HuH-7 (cell line): Measurements from ENCODE around the gene MOB2.
"Not testable (repeated sequence)": the region's sequence is repeated elsewhere in the genome, so short reads cannot be mapped to it uniquely, and the experiment has no call there.

Source experiments
- DNase-seq: peaks from one replicate; pipeline ENCODE4 v3.0.0; 2011; ENCODE audit warnings: low spot score

MOB2 gene

DNA sequence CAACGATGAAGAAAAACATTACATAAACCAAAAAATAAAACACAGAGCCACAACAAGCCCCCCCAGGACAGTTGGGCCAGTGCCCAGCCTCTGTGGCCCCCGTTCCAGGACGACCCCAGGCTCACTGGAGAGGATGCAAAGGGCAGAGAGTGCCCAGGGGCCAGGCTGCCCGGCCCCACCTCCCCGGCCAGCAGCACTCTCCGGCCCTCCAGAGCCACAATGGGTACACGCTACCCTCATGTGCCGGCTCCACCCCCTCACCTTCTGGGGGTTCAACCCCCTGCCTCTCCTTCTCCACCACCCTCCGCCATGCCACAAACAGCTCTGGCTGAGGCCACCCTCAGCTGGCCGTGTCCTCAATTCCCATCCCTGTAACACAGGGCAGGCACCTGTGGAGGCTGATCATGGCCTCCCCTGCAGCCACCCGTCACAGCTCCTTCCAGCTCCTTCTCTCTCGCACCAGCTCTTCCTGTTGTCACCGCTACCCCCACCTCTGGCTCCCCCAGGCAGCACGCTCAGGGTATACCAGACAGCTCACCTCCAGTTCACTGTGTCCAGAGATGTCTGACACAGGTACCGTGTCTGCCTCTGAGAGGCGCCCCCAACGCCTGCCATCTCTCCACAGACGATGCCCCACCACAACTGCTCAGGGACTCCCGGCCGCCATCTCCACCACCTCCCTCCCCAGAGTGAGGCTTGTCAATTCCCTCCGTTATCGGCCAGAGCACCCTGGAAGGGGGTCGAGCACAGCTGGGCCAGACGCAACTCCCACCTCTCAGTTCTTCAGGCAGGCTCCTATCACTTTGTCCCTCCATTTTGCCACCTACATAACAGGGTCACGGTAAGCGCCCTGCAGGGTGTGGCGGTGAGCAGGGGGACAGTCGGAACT, 30.8 kb upstream of the MOB2 start:
- DNase-seq, result no peak

DNA sequence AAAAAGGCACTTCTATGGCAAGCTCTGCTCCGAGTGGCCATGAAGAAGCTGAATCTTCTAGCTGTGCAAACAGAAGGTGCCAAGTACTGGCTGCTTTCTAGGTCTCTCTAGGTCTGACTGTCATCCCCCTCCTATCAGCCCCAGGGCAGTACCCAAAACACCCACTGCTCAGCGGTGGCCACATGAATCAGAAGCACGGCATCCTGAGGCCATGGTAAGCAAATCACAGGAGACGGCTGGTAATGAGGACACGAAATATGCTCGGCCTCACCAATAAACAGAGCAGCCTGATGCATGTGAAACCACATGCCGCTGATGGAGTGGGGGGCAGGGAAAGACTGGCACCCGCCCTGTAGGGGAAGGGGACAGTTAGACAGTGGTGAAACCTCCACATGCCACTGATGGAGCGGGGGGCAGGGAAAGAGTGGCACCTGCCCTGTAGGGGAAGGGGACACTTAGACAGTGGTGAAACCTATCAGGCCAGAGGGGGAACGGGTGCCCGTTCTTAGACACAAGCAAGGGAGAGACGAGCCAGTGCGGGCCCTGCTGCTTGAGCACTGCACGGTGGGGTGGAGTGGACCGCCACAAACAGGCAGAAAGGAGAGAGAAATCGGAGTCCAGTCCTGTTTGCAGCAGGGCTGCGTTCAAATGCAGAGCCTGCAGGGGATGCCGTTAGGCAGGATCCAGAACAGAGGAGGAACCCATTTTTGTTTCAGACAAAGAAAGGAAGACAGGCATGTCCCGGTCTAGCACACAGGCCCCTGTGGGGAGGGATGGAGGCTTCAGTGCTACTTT, 29.9 kb upstream of the MOB2 start:
- DNase-seq, result no peak

DNA sequence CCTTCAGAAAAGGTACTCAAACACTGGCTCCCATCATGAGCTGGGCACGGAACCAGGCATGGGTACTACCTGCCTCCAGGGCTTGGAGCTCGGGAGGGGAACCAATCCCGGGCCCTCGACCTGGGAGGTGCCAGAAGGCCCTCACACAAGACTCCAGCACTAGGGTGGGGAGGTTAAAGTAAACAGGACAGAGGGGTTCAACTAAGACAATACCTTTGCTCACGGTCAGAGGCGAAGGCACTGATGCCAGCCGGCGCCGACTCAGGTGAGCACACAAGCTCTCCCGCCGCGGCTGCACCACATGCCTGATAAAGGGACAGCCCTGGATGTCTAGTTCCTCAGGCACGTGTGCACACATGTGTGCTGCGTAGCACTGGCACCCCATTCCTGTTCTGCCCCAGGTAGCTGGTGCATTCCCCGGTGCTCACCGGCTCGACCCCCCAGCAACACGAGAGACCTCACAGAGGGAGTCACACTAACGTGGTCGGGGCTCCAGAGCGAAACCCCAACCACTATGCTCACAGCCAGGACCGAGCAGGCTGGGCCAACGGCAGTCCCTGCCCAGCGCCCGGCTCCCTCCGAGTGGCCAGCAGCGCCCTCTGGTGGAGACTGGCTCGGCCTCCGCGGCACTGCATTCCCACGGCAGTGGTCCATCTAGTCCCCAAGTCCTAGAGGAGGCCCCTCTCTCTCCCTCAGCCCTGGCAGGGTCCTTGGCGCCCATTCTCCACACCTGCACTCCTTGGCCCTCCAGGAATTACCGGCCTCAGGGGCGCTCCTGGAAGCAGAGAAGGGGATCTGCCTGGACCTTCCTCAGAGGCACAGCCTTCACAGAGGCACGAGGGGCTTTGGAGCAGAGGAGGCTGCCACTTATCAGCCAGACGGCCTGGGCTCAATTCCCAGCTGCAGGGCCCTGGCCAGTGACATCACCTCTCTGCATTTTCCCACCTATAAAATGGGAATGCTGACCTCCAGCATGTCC, 28.8 kb upstream of the MOB2 start:
- DNase-seq, result peak; percentile 99

DNA sequence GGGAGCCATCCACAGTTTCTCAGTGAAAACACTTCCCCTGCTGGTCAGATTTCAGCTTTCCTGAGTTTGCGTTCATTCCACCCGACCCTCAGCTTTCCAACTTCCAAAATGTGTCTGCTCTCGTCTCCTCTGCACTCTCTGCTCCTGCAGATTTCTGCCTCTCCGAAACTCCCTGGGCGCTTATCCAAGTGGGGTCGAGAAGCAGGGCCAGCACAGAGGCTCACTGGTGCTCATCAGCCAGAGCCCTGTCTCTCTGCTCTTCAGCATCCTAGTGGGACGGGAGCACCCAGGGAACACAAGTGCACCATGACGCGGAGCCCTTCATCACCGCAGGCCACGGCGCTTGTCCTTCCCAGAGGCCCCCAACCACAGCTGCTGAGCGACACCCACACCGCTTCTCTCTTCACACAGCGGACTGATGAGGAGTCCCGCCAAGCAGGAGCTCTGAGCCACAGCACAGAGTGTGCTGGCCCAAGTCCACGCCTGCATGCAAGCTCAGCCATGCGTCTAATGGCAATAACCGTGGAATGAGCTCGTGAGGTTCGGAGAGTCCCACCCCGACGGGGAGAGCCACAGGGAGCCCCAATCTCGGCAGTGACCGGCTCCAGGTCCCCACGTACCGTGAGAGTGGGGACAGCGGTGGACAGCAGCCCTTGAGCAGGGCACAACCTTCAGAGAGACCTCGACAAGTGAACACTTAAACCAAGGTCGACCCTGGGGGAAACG, 27.9 kb upstream of the MOB2 start:
- no peak for DNase-seq

DNA sequence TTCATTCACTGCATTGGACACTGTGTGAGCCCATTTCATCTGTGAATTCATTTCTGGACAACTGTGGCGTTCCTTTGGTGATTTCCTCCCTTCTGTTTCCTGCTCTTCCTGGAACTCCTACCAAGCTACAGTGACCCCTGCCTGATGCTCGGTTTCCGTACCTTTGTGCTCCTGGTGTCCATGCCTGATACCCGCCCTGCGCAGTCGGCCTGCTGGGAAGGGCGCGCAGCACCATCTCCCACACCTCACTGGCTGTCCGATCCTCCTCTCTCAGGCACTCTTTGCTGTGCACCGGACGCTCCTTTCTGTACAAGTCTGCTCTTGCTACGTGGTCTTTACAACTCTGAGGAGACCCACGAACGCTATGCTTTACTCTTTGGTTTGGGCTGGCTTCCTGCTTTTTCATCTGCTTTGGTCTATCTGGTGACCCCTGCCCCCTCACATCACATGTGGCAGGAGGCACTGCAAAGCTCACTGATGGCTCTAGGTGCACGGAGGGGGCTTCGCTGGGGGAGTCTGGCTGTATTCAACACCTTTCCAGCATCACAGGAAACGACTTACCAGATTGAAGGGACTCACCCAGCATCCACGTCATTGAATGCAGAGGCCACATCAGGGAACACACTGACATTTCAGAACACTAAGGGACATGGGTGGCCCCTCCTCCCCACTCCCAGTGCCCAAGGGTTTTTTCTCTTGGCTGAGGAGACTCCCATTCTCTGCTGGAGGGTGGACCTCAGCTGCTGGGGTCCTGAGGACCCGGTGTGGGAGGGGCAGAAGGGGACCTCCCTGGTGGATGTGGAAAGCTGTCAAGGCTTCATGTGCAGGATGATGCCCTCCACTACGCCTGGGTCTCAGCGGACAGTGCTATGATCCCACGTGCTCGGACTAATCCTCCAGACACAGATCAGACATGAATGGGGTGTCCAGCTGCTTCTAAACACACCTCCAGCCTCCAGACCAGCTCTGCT, 27.0 kb upstream of the MOB2 start:
- DNase-seq, result no peak

DNA sequence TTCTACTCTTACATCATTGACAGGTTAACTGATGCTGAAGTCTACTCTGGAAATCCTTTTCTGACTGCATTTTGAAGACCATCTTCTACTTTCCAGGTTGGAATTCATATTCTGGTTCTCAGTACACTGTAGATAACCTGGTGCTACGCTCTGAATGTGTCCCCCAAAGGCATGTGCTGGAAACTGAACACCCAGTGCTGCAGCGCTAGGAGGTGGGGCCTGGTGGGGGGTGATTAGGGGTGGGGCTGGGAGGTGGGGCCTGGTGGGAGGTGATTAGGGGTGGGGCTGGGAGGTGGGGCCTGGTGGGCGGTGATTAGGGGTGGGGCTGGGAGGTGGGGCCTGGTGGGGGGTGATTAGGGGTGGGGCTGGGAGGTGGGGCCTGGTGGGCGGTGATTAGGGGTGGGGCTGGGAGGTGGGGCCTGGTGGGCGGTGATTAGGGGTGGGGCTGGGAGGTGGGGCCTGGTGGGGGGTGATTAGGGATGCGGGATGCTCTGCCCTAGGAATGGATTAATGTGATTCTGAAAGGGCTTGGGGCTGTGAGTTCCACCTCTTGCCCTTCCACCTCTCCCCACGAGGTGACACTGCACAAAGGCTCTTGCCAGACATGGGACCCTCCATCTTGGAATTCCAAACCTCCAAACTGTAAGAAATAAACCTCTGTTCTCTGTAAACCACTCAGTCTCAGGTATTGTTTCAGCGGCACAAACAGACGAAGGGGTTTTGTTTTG, 26.1 kb upstream of the MOB2 start:
- DNase-seq, result peak; percentile 58

DNA sequence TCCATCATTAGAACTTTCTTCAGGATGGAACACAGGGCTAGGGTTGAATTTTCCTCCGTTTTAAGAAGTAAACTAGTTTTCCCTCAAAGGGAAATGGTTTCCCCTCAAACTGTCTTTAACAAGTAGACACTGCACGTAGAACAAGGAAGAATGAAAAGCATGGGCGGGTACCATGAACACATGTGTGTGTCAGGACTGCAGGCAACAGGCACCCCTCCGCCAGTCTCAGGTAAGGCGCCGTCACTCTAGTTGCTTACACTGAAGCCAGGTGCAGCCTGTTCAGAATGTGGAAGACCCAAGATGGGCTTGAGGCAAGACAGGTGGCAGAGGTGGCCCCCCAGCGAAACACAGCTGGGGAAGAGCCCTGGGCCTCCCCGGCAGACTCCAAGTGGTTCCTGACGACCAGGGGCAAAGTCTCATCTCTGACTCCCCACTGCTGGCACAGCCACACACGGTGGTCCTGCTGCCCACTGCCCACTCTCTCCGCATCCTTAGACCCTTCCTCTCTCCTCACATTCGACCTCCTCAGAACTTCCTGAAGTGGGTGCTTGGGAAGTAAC, 25.4 kb upstream of the MOB2 start:
- DNase-seq, result no peak

DNA sequence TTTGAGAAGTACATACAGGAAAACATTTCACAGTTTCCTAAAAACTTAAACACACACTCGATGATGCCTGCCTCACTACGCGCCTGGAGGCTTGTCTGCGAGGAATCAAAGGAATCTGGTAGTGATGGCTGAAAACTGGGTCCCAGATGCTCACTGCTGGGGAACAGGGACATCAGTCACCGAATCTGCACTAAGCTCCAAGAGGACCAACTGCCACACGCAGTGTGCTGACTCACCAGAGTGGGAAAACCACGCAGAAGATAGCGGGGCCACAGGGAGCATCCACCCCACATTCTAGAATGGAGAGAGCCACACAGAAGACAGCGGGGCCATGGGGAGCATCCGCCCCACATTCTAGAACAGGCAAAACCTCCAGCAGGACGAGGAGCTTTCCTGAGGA, 24.3 kb upstream of the MOB2 start:
- no peak for DNase-seq

DNA sequence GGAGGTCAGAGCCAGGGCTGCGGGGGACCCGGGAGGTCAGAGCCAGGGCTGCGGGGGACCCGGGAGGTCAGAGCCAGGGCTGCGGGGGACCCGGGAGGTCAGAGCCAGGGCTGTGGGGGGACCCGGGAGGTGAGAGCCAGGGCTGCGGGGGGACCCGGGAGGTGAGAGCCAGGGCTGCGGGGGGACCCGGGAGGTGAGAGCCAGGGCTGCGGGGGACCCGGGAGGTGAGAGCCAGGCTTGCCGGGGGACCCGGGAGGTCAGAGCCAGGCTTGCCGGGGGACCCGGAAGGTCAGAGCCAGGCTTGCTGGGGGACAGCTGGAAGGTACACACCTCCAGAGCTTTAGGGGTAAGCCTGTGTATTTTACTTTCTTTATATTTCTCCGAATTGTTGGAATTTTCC, 23.8 kb upstream of the MOB2 start:
- not testable (repeated sequence) for DNase-seq

DNA sequence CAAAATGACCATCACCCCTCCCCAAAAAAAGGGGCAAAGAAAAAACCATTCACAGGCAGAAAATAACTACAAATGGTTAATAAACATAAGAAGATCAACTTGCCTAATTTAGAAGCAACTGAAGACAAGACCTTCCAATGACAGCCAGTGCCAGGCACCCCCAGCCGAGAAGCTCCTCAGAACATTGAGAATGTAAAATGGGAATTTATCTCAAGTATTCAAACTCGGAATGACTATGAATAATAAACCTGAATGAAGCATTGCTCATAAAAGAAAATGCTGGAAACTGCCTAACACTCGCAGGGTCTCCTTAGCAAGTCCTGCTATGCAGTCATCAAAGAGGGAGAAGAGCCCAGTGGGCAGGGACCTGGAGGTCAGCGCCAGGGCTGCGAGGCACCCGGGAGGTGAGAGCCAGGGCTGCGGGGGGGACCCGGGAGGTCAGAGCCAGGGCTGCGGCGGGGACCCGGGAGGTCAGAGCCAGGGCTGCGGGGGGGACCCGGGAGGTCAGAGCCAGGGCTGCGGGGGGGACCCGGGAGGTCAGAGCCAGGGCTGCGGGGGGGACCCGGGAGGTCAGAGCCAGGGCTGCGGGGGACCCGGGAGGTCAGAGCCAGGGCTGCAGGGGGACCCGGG, 23.2 kb upstream of the MOB2 start:
- DNase-seq, result no peak

DNA sequence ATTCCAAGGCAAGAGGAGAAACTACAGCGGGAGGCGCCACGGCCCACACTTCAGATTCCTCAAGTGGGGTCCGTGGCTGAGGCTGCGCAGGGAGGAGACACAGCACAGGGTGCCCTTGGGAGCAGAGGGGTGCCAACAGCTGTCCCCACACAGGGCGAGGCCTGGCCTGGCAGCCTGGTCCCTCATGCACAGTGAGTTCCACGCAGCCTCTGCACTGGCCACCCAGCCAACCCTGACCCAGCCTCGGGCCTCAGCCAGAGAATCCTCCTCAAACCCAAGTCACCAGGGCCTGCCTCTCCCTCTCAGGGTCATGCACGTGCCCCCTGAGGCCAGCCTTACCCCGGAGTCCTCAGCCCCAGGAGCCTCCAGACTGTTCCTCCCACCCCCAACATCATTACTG, 22.4 kb upstream of the MOB2 start:
- no peak for DNase-seq

DNA sequence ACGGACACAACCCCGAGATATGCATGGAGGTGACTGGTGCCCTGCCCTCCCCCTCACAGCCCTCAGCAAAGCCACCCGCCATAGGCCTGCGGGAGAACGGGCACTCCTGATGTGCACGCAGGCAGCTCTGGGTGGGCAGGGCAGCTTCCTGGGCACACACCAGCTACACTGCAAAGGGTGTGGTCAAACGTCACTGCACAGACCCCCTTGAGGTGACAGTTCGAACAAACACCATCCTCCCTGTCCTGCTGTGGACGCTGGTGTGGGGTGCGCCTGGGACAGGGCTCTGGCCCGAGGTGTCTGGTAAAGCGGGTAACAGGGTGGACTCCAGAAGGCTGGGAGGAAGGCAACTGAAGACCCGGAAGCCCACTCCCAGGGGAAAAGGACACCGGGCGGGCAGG, 21.9 kb upstream of the MOB2 start:
- DNase-seq, result no peak

DNA sequence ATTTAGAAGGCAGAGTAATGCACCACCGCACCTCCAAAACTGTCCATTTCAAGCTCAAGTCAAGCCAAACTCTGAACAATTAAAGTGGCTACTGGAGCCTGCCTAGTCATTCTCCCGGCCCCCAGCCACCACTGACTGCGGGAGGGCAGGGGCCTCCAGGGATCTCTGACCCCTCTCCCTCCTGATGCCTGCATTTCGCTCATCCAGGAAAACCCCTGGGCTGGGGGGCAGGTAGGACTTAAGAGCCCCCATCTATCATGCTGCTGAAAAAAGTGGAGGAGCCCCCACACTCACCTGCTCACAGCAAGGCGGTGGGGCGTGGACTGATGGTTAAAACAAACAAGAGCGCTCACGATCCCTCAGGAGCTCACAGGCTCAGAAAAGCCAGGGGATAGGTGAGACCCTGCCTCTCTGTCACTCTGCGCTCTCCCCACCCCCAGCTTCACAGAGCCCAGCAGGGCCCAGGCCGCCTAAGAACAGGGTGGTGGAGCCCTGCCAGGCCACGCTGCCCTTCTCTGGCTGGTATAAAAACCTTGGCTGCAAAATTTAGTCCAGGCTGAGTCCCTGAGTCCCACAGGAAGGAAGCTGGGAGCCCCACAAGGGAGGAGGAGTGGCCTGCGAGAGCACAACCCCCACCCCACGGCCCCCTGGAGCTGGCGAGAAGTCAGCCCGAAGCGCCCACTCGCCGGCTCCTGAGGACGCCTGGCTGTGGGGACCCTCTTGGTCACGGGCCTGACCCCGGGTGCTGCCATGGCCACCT, 21.0 kb upstream of the MOB2 start:
- no peak for DNase-seq

DNA sequence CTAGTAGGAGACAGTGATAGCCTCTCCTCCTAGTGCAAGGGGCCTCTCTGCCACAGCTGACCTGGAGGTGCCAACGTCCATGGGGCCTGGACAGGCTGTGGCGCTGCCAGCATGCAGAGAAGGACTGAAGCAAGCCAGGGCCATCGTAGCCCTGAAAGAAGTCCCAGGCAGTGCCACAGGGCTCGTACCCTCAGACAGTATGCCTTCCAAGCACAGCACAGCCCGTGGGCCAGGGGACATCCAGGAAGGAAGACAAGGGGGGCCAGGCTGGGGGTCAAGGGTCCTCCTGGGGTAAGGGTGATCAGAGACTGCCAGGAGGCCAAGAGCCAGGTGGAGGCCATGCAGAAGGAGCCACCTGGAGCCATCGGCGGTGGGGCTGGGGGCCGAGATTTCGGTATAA, 20.4 kb upstream of the MOB2 start:
- no peak for DNase-seq

DNA sequence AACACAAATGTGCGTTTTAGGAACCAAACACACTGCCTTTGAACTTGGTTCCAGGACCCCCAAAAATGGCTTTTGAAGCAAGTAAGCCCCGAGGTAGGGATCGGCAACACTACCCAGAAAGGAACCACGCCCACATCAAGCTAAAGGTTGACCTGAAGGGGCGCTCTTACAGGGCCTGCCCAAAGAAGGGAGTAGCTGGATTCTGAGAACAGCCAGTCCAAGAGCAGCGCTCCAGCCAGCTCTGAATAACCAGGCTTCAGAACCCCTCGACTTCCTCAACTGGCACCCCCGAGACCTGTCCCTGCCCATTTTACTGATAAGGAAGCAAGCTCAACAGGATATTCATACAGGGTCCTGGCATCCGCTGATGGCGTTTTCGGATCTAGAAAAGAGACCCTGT, 18.9 kb upstream of the MOB2 start:
- DNase-seq, result peak; percentile 52

DNA sequence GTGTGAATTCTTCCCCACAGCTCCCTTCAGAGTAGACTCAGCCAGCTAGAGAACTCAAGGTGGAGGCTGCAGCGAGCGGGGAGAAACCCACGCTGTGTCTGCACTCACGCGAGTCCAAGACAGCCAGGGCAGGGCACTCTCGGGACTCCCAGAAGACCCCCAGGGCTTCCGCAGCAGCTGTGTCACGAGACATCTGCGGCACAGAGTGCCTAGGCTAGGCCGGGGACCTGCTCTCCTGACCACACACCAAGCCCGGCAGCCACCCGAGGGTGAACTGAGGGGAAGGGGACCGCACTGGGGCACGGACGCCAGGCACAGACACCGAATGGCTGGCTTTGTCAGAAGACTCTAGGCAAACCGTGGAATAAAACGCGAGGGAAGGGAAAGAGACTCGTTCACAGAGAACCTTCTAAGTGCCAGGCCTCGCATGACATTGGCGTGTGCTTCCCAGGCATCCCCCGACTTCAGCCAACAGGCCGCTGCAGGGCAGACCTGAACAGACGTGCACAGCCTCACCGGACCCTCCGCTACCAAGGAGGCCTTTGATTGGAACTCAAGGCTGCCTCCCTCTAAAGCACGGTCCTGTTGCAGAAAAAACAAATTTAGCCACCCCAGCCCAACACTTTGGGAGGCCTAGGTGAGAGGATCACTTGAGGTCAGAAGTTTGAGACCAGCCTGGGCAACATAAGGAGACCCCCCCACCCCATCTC, 18.2 kb upstream of the MOB2 start:
- DNase-seq, result no peak

DNA sequence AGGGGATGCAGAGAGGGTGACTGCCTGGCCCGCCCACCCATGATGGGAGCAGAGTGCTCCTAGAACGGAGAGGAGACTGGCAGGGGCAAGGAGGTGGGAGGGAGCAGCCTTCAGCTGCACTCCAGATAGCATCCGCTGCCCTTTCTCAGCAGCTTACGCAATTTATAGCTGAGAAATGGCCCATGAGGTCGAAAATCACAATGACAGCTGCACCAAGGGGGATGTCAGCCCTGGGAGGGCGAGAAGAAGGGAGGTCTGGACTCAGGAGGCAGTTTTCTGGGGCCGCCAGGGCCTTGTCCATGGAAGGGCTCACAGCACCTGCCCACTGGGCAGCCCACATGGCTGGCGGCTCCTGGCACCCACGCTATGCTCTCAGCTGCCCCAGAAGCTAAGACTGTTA, 17.6 kb upstream of the MOB2 start:
- DNase-seq, result no peak
